ACHN (cell line): ENCODE measurements around the gene ICAM4.
A peak's percentile ranks its signal among the peaks of the same experiment; 100 is the strongest.
"Not testable (repeated sequence)": the region's sequence is repeated elsewhere in the genome, so short reads cannot be mapped to it uniquely, and the experiment has no call there.

Experiments
- DNase-seq: peaks from one replicate; pipeline ENCODE4 v3.0.0-alpha.2; 2015
- in situ Hi-C: cut with HindIII; loops from 2 replicates; pipeline ENCODE4 v1.10.0; 2017; ENCODE audit warnings: low sequenced_read_pairs, low pct_ligation_motif_present, low pct_unique_long_range_greater_than_20kb

ICAM4 gene

GRCh38 chr19:10332965-10333757 is 46.4 kb downstream of the ICAM4 start, which contains the start of gene RAVER1:
Gene RAVER1, minus strand, starts transcription at chr19:10333529. Its CDS starts 22 bp downstream, at chr19:10333507.
- peak; percentile 94 for DNase-seq
- in situ Hi-C loops, result no loop called here

- peak; percentile 3 for DNase-seq
- in situ Hi-C loops, result no loop called here
Observed at GRCh38 chr19:10333758-10334587, 47.2 kb downstream of the ICAM4 start.

- in situ Hi-C loops, result no loop called here
- DNase-seq, result peak; percentile 96
Observed at GRCh38 chr19:10334588-10335351, 48.0 kb downstream of the ICAM4 start.

- in situ Hi-C loops, result no loop called here
- DNase-seq, result no peak
Observed at GRCh38 chr19:10335352-10335985, 48.7 kb downstream of the ICAM4 start.

GRCh38 chr19:10336725-10337124 is 50.0 kb downstream of the ICAM4 start:
- in situ Hi-C loops, DNase-seq: not testable (repeated sequence)
